Stimulated activated CD8-positive, alpha-beta memory T cell treated with anti-CD3 and anti-CD28 coated beads, Interleukin-15, amount 100 ng/mL, for 4 hours (primary cell): ENCODE measurements around the gene PNP.
"Not testable (repeated sequence)": the region's sequence is repeated elsewhere in the genome, so short reads cannot be mapped to it uniquely, and the experiment has no call there.

Source experiments
- DNase-seq, 2 donors: peaks; one replicate each; pipeline ENCODE4 v3.0.0-alpha.2; 2020; ENCODE audit warnings: low read depth in 2 of 2

Gene PNP

GRCh38 chr14:20469242-20469889, at the start of gene PNP:
Gene PNP, plus strand, starts transcription at chr14:20469406. Its CDS starts 119 bp downstream, at chr14:20469525.
- peak; percentile 63 to 76 for DNase-seq

- no peak for DNase-seq
Observed at GRCh38 chr14:20419419-20419818, 49.8 kb upstream of the PNP start.

- DNase-seq, result no peak
Observed at GRCh38 chr14:20421267-20421666, 47.9 kb upstream of the PNP start.

- DNase-seq, result no peak
Observed at GRCh38 chr14:20422886-20423285, 46.3 kb upstream of the PNP start.

GRCh38 chr14:20424851-20425250, 44.4 kb upstream of the PNP start:
- no peak for DNase-seq

- no peak for DNase-seq
Observed at GRCh38 chr14:20427231-20428009, 41.8 kb upstream of the PNP start.

GRCh38 chr14:20428010-20428365, 41.2 kb upstream of the PNP start:
- no peak for DNase-seq

- DNase-seq, result no peak
Observed at GRCh38 chr14:20428802-20429201, 40.4 kb upstream of the PNP start.

- DNase-seq, result no peak
Observed at GRCh38 chr14:20429801-20430669, 39.2 kb upstream of the PNP start.

GRCh38 chr14:20434701-20435581, 34.3 kb upstream of the PNP start:
- no peak for DNase-seq

GRCh38 chr14:20435582-20436362, 33.4 kb upstream of the PNP start, which contains the start of gene KLHL33:
Gene KLHL33, minus strand, starts transcription at chr14:20436166. Its CDS starts 355 bp downstream, at chr14:20435811.
- no peak for DNase-seq

- DNase-seq, result no peak
Observed at GRCh38 chr14:20436363-20436755, 32.8 kb upstream of the PNP start.

GRCh38 chr14:20438664-20439063, 30.5 kb upstream of the PNP start:
- no peak for DNase-seq

- no peak for DNase-seq
Observed at GRCh38 chr14:20440465-20440864, 28.7 kb upstream of the PNP start.

GRCh38 chr14:20440882-20441281, 28.3 kb upstream of the PNP start:
- no peak for DNase-seq

- no peak for DNase-seq
Observed at GRCh38 chr14:20441461-20441860, 27.7 kb upstream of the PNP start.

- DNase-seq, result not testable (repeated sequence)
Observed at GRCh38 chr14:20443650-20444049, 25.6 kb upstream of the PNP start.

GRCh38 chr14:20446889-20447288, 22.3 kb upstream of the PNP start:
- DNase-seq, result no peak

GRCh38 chr14:20452831-20453230, 16.4 kb upstream of the PNP start:
- not testable (repeated sequence) for DNase-seq

GRCh38 chr14:20454516-20455354, 14.5 kb upstream of the PNP start, which contains the start of the genes APEX1 and OSGEP:
Gene APEX1, plus strand, starts transcription at chr14:20455226. Its CDS starts 420 bp downstream, at chr14:20455646.
Gene OSGEP, minus strand, starts transcription at chr14:20454812. Its CDS starts 129 bp downstream, at chr14:20454683.
- peak; percentile 93 to 98 for DNase-seq
